T-helper 9 cell (primary cell): Measurements from ENCODE around the gene KCTD20.

Experiments used
- DNase-seq: peaks from one replicate; pipeline ENCODE4 v3.0.0-alpha.2; 2020

Gene KCTD20

DNA sequence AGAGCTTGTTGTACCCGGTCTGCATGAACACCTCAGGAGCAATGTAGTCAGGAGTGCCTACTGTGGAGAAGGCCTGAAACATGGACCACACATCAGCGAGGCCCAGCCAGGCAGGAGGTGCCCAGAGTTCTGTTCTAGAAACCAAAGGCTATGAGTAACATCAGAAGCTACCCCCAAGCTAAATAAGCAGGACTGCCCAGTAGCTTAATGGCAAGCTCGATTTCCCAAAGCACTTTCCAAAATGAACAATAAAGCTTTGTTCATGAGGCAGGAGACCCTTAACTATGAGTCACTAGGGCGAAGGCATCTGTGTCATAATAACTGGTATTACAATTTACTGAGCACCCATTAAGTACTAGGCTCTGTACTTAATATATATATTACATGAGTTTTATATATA, 57.1 kb downstream of the KCTD20 start:
- DNase-seq: no peak

DNA sequence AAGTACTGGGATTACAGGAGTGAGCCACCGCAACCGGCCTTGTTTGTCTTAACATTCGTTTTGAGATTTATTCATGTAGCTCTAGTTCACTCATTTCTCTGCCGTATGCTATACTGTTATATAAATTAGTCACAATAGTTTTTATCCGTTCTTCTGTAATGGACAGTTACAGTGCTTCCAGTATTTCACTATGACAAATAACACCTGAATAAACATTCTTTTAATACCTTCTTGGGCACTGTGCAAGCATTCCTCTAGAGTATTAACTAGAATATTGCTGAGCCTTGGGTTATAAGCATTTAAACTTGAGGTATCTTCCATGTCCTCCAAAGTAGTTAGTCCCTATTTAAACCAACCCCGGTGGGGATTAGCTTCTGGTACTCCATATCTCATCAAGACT, 58.9 kb downstream of the KCTD20 start:
- DNase-seq: no peak

DNA sequence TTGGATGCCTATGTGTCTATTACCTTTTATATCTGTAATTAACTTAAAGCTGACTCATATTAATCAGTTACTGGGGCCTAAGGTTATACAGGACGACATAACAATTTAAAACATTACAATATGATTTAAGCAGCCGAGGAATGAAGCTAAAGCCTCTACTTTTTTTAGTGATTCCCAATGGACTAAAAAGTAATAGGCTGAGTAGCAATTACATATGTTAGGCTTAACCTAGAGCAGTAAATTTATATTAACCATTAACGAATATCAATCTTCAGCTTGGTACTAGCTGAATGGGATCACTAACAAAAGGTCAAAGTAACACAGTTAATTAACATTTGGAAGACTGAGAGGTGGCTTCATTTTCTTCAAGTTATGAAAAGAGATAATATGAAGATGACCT, 61.4 kb downstream of the KCTD20 start:
- DNase-seq: no peak

DNA sequence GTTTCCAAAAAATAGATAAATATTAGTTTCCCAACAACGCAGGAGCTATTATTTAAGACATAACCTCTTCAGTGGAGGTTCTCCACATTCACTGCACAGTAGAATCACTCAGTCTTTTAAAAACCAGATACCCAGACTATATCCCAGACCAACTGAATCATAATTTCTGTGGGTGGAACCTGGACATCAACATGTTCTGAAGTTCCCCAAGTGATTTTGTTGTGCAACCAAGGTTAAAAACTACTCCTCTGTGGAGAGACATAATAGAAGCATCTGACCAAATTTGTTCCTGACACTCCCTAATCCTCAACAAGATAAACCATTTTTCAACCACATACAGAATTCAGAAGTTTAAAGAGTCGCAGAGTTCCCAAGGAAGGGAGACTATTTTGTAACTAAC, 62.2 kb downstream of the KCTD20 start:
- DNase-seq: no peak

DNA sequence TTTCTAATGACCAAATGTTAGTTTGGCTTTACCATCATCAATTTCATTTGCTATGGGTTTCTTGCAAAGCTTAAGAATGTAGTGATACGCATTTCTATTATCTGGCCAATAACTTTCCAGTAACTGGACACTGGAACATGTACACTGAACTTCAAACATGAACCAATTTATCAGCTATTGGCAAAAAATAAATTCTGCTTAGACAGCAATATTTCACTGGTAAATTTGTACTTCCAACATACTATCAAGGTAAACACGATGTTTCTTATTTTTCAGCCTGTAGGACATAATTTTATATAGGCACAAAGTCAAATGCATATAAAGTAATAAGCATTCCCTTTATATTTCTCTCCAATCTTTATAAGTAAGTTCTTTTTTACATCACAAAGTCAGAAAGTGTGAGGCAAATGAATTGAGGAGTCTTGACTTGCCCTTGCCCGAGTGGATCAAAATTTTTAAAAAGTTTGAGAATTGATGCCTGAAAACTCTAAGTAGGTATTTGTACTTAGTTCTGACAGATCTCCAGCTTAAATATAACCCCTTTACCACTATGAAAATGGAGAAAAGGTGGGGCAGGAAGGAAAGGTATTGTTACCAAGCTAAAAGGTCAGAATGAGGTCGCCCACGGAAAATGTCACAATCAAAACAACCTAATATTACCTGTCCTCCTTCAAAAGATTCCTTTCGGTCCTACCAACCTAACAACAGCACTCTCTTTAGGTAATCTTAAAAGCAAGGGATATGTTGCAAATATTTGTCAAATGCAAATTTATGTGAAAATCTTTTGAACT, 63.1 kb downstream of the KCTD20 start:
- no peak for DNase-seq

DNA sequence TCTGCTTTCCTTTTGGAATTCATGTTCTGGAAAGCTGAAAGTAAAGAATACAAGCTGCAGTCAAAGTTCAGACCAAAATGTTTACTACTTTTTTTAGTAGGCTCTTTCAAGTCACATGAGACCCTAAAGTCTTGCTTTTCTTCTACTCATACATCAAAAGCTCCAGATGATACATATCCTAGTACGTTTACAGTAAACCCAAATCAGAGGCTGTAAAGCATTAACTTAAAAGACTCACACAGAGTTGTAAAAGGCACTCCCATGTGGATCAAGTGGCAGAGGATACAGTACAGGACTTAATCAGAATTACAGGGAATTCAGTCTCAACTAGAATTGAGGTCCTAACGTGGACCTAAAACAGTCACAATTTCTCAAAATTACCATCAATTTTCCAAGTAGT, 63.8 kb downstream of the KCTD20 start:
- DNase-seq: no peak

DNA sequence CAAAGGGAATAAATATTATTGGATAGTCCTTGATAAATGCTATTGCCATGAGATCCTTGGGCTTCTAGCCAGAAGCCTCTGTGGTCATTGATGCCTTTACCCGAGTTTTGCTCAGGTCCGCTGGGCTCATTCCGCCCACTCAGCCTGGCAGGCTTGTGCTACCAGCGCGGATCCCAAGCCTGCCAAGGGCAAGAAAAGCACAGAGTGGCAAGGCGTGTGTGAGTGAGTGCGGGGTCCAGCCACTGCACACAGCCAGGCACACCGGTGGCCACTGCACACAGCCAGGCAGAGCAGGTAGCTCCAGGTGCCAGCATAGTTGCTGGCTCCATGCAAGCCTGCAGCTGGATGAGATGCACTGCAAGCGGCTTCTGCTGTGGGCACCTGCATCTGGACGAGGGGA, 65.7 kb downstream of the KCTD20 start:
- DNase-seq: no peak

DNA sequence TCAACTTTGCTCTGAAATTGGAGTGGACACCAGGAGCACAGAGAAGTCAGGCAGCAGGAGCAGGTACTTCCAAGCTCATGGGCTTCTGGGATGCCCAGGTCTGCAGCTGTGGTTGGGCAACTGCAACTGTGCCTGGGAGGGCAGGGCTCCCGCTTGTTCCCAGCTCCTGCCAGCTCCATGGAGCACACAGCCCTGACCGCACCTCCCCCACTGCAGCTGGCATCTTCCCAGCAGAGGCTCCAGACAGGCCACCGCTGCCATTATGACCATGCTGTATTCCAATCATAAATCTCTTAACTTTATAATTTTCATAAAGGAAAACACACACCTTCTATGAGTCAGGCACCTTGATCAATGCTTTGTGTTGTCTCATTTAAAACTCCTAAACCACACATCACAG, 67.6 kb downstream of the KCTD20 start:
- DNase-seq: no peak

DNA sequence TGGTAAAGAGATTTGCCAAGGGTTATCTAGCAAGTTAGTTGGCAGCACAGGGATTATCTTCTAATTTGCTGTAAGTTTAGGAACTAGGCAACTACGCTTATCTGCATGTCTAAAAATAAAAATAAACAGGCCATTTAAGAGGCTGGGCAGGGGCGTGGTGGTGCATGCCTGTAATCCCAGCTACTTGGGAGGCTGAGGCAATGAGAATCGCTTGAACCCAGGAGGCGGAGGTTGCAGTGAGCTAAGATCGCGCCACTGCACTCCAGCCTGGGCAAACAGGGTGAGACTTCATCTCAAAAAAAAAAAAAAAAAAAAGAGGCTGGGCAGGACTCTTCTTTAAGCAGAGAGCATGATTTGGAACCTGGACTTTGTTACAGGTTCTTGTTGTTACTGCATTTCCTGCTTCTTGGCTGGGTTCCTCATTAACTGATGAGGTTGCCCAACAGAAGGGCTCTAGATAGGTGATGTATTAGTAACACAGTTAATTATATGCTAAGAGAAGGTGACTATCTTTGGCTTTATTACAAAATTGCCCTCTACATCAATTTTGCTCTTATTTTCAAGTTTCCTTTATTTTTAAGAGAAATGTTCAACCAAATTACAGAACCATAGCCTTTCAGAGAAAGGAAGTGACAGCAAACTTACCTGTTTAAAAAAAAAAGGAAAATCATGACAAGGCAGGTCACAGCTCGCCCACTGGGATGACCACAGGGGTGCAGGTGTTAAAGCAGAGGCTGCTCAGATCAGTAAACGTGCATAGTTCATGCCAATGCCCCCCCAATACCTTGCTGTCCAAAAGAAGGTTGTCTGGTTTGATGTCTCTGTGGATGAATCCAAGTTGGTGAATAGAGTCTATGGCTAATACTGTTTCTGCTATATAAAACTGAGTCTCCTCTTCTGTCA, 72.0 kb downstream of the KCTD20 start:
- DNase-seq: no peak

DNA sequence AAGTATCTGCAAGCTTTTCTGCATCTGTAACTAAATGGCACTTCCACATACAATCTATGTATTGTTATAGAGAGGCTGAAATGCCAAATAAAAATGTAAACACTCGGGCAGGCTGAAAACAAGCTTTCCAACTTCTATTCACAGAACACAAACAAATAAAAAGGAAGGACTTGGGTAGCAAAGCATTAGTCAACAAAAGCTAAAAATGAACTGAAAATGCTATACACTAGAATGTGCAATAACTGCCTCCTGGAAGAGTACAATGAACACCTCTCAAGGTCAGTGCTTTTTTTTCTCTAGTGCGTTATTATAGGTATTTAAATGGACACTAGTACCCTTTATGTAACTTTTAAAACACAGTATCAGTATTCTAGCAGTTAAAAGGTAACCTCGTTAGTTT, 73.0 kb downstream of the KCTD20 start:
- no peak for DNase-seq

DNA sequence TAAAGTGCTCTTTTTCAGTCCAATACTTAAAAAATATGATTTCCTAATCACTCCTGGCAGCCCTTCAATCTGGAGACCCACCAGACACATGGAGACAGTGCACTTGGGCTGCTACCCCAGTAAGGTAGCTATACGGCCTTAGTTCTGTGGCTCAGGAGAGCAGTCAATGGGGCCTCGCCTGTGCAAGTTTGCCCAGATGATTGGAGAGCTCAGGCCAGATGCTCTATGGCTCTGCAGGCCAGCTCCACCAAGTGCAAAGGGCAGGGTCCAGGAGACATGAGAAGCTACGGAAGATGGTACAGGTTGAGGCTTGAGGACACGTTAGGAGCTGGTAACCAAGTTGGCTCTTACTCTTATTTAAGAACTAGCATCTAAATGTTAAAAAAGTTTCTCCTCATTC, 73.8 kb downstream of the KCTD20 start:
- DNase-seq: no peak

DNA sequence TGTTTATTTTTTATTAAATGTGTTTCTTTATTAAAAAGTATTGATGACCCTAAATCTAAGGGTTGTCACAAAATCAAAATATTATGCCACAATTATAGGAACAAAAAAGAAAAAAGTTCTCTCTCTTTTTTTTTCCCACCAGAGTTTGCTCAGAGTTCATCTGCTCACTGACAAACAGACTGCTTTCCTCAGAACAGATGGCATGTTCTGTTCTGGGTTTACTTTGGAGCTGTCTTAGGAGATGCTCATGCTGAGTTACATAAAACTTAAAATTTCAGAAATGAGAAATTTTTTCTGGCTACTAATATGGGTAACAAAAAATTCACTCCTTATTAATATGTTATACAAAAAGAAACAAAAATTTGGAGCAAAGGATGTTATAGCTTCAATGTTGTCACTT, 74.2 kb downstream of the KCTD20 start:
- DNase-seq: no peak

DNA sequence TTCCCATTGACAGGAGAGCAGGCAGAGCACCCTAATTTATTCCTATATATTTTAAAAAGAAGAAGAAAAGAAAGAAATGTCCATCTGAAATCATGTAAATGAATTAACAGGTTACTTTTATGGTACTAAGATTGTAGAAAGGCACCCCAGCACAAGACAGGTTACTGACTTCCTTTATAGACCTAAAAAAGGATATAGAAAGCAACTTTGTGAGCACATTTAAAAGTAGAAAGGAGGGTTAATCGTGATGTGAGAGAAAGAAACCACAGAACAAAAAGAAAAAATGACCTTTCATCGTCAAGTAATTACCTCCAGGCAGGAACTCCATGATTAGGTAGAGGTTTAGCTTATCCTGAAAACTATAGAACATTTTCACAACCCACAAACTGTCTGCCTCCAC, 74.6 kb downstream of the KCTD20 start:
- no peak for DNase-seq

DNA sequence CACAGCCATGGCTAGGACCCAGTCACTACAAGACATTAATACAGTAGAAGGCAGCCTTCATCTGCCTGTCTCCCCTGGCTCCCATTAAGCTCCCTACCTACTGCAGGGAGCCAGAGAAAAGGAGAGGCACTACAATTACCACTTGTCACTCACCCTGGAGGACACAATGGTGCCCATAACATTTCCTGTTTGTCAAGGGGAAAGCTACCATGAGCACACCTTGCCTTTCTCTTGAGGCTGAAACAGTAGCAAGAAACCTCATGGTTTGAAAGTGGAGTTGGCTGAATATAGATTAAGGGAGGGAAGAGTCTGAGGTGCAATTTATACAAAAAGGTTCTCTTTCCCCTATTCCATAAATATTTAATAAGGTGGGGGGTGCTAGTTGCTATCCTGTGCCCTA, 76.6 kb downstream of the KCTD20 start:
- no peak for DNase-seq

DNA sequence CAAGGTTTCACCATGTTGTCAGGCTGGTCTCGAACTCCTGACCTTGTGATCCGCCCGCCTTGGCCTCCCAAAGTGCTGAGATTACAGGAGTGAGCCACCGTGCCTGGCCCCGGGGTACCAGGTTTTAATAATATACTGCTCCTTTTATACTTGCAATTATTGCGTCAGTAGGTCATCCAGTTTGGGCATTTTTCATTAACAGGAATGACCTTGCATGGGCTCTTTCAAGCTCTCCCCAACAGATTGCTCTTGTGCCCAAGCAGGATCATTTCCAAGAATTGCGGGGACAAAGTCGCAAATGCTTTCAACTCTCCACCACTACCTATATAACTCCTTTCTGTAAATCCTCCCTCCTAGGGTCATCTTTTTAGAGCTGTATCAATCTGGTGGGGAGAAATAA, 80.7 kb downstream of the KCTD20 start:
- no peak for DNase-seq

DNA sequence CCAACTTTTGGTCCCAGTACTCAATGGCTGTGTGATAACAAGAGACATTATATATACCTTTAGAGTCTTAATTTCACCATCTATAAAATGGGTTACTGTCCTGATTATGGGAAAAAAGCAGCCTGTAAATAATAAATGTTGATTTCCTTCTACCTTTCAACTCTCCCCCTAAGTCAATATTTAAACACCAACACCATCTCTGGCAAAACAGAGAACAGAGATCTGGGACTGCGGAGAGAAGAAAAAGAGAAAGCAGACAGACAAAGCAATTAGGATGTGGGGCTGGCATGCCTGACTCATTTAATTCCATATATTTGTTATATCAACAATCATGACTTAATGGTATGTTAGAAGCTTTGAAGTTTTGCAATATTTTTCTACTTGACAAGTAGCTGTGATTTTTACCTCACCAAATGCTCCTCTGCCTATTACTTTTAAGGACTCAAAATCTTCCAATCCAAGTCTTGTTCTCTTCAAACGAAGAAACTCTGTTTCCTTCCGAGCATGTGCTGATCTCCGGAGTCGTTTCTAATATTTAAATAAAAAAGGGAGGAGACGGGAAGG, 81.2 kb downstream of the KCTD20 start:
- no peak for DNase-seq

DNA sequence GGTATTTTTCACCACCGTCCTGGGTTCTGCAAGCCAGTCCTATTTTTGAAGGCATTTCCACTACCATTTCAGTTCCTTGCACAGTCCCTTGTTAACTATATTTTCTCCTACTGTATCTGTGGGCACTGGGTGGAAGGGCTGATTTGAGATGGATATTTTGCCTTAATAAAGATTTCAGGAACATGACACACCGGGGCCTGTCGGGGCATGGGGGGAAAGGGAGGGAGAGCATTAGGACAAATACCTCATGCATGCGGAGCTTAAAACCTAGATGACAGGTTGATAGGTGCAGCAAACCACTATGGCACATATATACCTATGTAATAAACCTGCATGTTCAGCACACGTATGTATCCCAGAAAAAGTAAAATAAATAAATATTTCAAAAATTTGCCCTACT, 82.1 kb downstream of the KCTD20 start:
- no peak for DNase-seq

DNA sequence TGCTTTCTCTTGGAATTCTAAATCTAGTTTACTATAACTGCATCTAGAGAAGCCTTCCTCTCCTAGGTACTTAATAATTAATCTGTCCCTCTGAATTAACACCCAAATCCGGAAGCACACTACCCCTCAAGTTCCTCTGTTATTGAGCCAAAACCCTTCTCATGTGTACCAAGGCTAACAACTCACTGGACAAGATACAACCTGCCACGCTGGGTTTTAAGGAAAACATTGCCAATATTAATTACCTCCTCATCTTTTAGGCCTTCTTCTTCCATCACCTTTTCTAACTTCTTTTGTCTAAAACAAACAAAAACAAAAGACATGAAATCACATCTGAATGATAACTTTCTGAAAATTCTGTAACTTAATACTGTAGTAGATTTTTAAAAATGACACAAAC, 82.5 kb downstream of the KCTD20 start:
- no peak for DNase-seq

DNA sequence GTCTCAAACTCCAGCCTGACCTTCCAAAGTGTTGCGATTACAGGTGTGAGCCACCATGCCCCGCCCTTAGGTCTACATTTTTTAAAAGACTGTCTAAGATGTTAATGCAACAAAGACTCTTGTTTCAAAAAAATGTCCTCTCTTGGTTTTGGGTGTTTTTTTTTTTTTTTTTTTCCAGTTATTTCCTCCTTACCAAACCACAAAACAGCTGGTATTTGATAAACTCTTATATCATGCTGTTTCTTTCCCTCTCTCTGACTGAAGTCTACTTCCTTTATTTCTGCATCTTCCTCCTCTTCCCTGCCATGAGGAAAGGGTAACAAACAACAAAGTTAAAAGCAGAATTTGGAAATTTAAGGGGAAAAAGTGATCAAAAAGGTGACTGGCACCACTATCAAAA, 83.3 kb downstream of the KCTD20 start:
- no peak for DNase-seq

DNA sequence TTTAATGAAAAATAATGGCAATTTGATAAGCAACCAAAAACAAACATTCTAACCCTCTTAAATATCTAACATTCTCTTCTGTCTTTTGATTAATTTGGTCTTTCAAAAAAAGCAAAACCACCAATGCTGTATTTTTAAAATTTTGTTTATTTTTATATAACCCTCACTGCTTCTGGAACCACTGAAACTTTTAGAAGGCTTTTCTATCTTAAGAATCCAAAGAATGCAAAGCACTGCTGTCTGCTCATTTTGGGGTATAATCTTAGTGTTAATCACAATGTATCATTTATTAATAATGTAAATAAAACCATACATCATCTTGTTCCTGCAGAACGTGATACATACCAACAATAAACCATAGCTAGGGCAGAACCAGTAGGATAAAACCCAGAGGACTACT, 90.5 kb downstream of the KCTD20 start:
- DNase-seq: no peak

DNA sequence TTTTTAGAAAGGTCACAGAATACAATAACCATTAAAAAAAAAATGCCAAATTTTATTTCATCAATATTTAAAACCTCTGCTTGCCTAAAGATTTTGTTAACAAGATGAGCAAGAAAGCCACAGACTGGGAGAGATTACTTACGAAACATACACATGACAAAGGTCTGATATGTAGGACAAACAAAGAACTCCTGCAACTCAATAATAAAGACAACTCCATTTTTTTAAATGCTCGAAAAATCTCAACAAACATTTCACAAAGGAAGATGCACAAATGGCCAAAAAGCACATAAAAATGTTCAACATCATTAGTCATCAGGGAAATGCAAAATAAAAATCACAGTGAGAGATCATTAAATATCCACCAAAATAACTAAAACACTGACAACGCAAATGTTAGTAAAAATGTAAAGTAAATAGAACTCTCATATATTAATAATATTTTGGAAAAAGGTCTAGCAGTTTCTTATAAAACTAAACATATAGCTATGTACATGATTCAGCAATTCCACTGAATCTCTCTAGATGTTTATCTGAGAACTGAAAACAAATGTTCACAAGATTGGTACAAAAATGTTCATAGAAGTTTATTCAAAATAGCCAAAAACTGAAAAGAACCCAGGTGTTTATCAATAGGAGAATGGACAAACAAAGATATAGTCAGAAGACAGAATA, 94.2 kb downstream of the KCTD20 start:
- no peak for DNase-seq

DNA sequence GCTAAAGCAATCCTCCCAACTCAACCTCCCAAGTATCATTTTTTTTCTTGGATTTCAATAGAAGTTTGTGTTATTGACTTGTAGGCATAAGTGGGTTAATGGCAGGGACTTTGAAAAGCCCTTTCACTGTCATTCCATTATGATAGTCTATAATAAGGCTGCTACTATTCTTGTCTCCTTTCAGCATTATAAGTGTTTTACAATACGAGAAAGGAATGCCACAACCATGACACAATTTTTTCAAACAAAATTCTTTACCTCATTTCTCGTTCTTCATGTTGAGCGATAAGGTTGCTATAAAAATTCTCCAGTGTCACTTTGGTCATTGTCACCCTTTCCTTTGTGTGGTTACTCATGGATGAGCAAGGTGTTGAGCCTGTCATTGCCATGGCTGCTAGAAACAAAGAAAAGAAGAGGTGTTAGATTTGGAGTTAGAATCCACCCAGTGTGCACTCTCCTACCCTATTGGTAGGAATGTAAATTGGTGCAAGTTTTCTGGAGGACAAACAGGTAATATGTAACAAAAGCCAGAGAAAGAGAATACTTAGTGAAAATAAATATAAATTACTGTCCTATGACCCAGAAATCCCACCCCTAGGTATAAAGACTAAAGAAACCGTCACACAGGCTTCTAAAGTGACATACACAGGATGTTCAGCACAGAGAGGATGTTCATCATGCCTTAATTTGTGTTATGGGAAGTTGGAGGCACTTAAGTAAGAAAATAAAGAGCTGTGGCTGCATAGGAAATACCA, 97.2 kb downstream of the KCTD20 start:
- DNase-seq: no peak
